Endothelial cell (in vitro differentiated cells): ENCODE results near the gene EPSTI1. TPM values are rescaled to one million over a fixed set of nuclear protein-coding genes. Genes with fewer than 3 reads are reported as not detected.

Source experiments
- total RNA-seq: library from RNA; stranded (reverse); fragmentation: NEBNext Ultra II Directional; extraction: Animal tissue kit (Norgen Biotek cat#: 25700); gene quantifications from one replicate; pipeline ENCODE4 v1.2.1, GENCODE V29; 2021; ENCODE audit not compliant: unreplicated experiment

EPSTI1 gene
- total RNA-seq, 1 donor from 2014 or later: 0.77 TPM

Other genes starting within 250 kb of the EPSTI1 start
- gene FAM216B, start 210.7 kb downstream of the EPSTI1 start, total RNA-seq: not detected
- 13.9 TPM for gene DNAJC15, start 31.3 kb upstream of the EPSTI1 start, total RNA-seq